Nephron progenitor cell (in vitro differentiated cells): ENCODE results near the gene CAMK1G.

Source experiments
- DNase-seq: peaks from one replicate; pipeline ENCODE4 v3.0.0; 2021
- H3K27ac Mint-ChIP-seq: 2 replicates; pipeline ENCODE4 v1.8.0; 2021; ENCODE audit warnings: mild to moderate bottlenecking, moderate library complexity, mixed read lengths
- H3K27me3 Mint-ChIP-seq: 2 replicates; pipeline ENCODE4 v1.8.0; 2021; ENCODE audit warnings: mild to moderate bottlenecking, low read depth, mixed read lengths; ENCODE audit not compliant: poor library complexity
- H3K36me3 Mint-ChIP-seq: 2 replicates; pipeline ENCODE4 v1.8.0; 2021; ENCODE audit warnings: low read depth, mixed read lengths
- H3K4me1 Mint-ChIP-seq: 2 replicates; pipeline ENCODE4 v1.8.0; 2021; ENCODE audit warnings: mixed read lengths
- H3K4me3 Mint-ChIP-seq: 2 replicates; pipeline ENCODE4 v1.8.0; 2021; ENCODE audit warnings: mild to moderate bottlenecking, moderate library complexity, mixed read lengths
- H3K9me3 Mint-ChIP-seq: 2 replicates; pipeline ENCODE4 v1.8.0; 2021; ENCODE audit warnings: mild to moderate bottlenecking, moderate library complexity, mixed read lengths
- CTCF ChIP-seq: fragments of 200-600 bp; sonication (generic); IDR thresholded peaks from 2 replicates; pipeline ENCODE4 v1.5.0; 2021; ENCODE audit warnings: antibody characterized with exemption

Gene CAMK1G

DNA sequence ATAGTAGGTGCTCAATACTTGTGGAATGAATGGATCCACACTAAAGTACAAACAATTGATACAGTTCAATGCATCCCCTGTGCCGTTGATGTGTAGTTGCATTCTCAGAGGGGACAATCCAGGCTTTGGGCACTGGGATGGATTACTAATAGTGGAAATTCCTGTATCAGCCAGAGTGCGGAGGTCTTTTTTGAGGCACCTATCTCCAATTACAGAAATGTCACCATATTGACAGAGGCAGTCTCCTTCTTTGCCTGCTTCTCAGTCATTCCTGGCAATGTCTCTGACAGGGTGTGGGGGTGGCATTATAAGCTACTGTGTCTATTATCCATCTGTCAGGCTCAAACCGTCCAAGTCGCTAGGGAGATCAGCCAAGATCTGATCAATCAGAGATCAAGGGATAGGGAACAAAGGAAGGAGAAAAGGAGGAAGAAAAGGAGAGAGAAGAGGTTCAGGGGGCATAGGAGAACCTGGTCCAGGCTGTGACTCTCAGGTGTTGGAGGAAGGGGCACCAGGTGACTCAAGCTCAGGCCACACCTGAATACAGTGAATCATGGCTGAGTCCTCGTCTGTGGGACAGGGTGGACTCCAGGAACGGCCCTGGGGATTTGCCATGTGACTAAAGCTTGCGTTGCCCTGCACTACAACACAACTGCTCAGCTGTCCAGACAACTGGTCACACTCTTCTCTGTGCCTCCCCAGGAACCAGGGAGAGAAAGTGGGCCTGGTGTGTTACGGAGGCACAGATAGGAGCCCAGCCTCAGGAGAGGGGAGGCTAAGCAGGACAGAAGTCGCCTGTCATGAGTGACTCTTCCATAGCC is 72.1 kb downstream of the CAMK1G start:
- H3K4me1 Mint-ChIP-seq: peaks cover 55% of the 10 kb centered on the region
- H3K9me3 Mint-ChIP-seq: no peaks in the 10 kb centered on the region
- H3K4me3 Mint-ChIP-seq: no peak overlapping the region
- H3K36me3 Mint-ChIP-seq: no peaks in the 10 kb centered on the region
- DNase-seq: no peak
- H3K27me3 Mint-ChIP-seq: peaks cover 6% of the 10 kb centered on the region
- no peak for TF ChIP-seq CTCF
- H3K27ac Mint-ChIP-seq: no peak overlapping the region

GRCh38 chr1:209657140-209657879 is 73.8 kb downstream of the CAMK1G start:
- DNase-seq: no peak
- no peaks in the 10 kb centered on the region for H3K36me3 Mint-ChIP-seq
- no peak overlapping the region for H3K27ac Mint-ChIP-seq
- H3K9me3 Mint-ChIP-seq: no peaks in the 10 kb centered on the region
- no peak overlapping the region for H3K4me3 Mint-ChIP-seq
- peaks cover 6% of the 10 kb centered on the region for H3K27me3 Mint-ChIP-seq
- peaks cover 64% of the 10 kb centered on the region for H3K4me1 Mint-ChIP-seq
- no peak for TF ChIP-seq CTCF

GRCh38 chr1:209657918-209658317 is 74.4 kb downstream of the CAMK1G start:
- no peak for TF ChIP-seq CTCF
- no peak for DNase-seq
- H3K27ac Mint-ChIP-seq: no peak overlapping the region
- H3K4me1 Mint-ChIP-seq: peaks cover 59% of the 10 kb centered on the region
- H3K9me3 Mint-ChIP-seq: no peaks in the 10 kb centered on the region
- no peak overlapping the region for H3K4me3 Mint-ChIP-seq
- peaks cover 6% of the 10 kb centered on the region for H3K27me3 Mint-ChIP-seq
- no peaks in the 10 kb centered on the region for H3K36me3 Mint-ChIP-seq

DNA sequence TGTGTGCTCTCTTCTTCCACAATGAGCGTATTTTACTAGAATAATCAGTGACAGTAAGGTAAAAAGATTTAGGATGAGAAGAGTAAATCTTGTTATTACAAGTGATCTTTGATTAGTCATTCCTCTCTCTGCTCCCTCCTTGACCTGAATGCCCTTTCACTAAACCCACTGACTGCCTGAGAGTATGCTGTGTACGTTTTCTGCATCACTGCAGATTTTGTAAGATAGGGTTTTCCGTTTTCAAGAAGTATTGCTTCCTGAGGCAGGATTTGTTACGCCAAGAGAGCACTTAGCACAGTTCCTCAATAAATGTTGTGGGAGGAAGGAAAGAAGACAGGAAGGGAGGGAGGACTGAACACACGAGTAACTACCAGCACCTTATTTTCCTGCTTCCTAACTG is 76.4 kb downstream of the CAMK1G start:
- DNase-seq: no peak
- Mint-ChIP-seq H3K4me1 (peaks cover 52% of the 10 kb centered on the region), H3K36me3 (no peaks in the 10 kb centered on the region), H3K27me3 (peaks cover 5% of the 10 kb centered on the region), H3K27ac (peak overlapping the region; percentile 96), H3K4me3 (peak overlapping the region; percentile 52), H3K9me3 (no peaks in the 10 kb centered on the region)
- no peak for TF ChIP-seq CTCF

GRCh38 chr1:209661071-209661470 is 77.6 kb downstream of the CAMK1G start:
- Mint-ChIP-seq H3K9me3 (no peaks in the 10 kb centered on the region), H3K27me3 (peaks cover 5% of the 10 kb centered on the region), H3K27ac (peak overlapping the region; percentile 68), H3K4me1 (peaks cover 47% of the 10 kb centered on the region), H3K36me3 (no peaks in the 10 kb centered on the region), H3K4me3 (no peak overlapping the region)
- DNase-seq: no peak
- no peak for TF ChIP-seq CTCF
